Measurements from ENCODE around the gene SREBF2. TPM values are rescaled to one million over a fixed set of nuclear protein-coding genes. Genes with fewer than 3 reads are reported as not detected.

The SREBF2 gene
- polyA plus RNA-seq, 5 donors: 52.1 to 92.9 (median 68.6) TPM

- DNase-seq: peak in 1 of 2 donors; percentile 33
These were observed 86.7 kb downstream of the SREBF2 start for GRCh38 chr22:41919357-41920224.

- no peak for DNase-seq
These were observed 87.5 kb downstream of the SREBF2 start for GRCh38 chr22:41920271-41920976.

- no peak for DNase-seq
These were observed 89.4 kb downstream of the SREBF2 start for GRCh38 chr22:41922328-41922727.

- no peak for DNase-seq
These were observed 90.2 kb downstream of the SREBF2 start for GRCh38 chr22:41922940-41923594.

- DNase-seq: no peak
These were observed 90.8 kb downstream of the SREBF2 start for GRCh38 chr22:41923595-41924276.

GRCh38 chr22:41925783-41926460, 93.0 kb downstream of the SREBF2 start:
- no peak for DNase-seq

- DNase-seq: no peak
These were observed 94.9 kb downstream of the SREBF2 start for GRCh38 chr22:41927813-41928212.

- DNase-seq: no peak
These were observed 95.9 kb downstream of the SREBF2 start for GRCh38 chr22:41928593-41929417.

GRCh38 chr22:41929418-41929810, 96.5 kb downstream of the SREBF2 start:
- DNase-seq: no peak

GRCh38 chr22:41931701-41932269, 98.9 kb downstream of the SREBF2 start:
- DNase-seq: no peak

GRCh38 chr22:41932353-41932752, 99.4 kb downstream of the SREBF2 start:
- DNase-seq: no peak

GRCh38 chr22:41933411-41934177, 100.7 kb downstream of the SREBF2 start:
- DNase-seq: no peak

GRCh38 chr22:41934284-41935014, 101.5 kb downstream of the SREBF2 start:
- DNase-seq: no peak

GRCh38 chr22:41935015-41935351, 102.1 kb downstream of the SREBF2 start:
- DNase-seq: no peak

GRCh38 chr22:41935509-41935908, 102.6 kb downstream of the SREBF2 start:
- no peak for DNase-seq

GRCh38 chr22:41936894-41937169, 103.9 kb downstream of the SREBF2 start:
- DNase-seq: no peak

- DNase-seq: no peak
These were observed 107.3 kb downstream of the SREBF2 start for GRCh38 chr22:41939981-41940831.

All from right lung (tissue), 5 donors.